ENCODE data around the gene BMERB1.

BMERB1 gene

DNA sequence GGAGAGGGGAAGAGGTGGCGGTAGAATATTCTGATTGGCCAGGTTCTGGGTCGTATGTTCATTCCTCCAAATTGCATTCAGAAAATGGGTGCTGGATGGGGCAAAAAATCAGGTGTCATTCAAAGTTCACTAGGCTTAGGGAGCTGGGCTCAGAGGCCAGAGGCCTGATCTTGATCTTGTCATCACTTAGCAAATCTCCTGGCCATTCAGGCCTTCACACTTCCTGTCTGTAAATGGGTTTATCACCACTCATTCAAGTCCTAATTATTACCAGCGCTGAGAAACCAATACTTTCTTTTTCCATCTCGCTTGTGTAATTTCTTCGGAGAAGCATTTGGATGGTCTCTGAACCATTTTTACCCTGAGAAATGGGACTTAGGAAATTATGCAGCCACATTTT is 50.8 kb downstream of the BMERB1 start:
- Histone ChIP-seq H3K9ac (ENCODE audit: low read length) (no peak overlapping the region), H3K27ac (ENCODE audit: low read depth, low read length) (no peak overlapping the region), H3K4me1 (ENCODE audit: control insufficient read depth, insufficient read depth, low read length) (peaks cover 6% of the 10 kb centered on the region), H3K27me3 (ENCODE audit: control insufficient read depth, insufficient read depth, low read length) (no peaks in the 10 kb centered on the region), H3K4me3 (ENCODE audit: low read depth, low read length) (no peak overlapping the region), H3K36me3 (ENCODE audit: control insufficient read depth, insufficient read depth, low read length) (no peaks in the 10 kb centered on the region), H3K9me3 (ENCODE audit: control insufficient read depth, insufficient read depth, low read depth, low read length) (no peaks in the 10 kb centered on the region)

DNA sequence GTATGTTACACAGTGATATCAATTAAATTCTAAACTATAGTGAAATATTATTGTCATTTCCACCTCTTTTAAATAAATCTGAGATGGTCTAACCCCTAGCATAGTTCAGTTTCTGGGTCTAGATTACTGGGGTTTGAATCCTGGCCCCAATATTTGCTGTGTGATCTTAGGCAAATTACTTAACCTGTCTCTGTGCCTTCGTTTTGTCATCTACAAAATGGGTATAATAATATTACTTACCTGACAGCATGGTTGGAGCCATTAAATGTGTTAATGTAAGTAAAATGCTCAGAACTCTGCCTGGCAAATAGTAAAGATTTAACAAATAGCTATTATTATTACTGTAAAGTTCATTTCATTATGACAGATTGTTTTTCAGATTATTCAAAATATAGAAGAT is 52.3 kb downstream of the BMERB1 start:
- no peaks in the 10 kb centered on the region for H3K27me3 ChIP-seq (ENCODE audit: control insufficient read depth, insufficient read depth, low read length)
- no peak overlapping the region for H3K9ac ChIP-seq (ENCODE audit: low read length)
- peaks cover 6% of the 10 kb centered on the region for H3K4me1 ChIP-seq (ENCODE audit: control insufficient read depth, insufficient read depth, low read length)
- no peaks in the 10 kb centered on the region for H3K36me3 ChIP-seq (ENCODE audit: control insufficient read depth, insufficient read depth, low read length)
- no peaks in the 10 kb centered on the region for H3K9me3 ChIP-seq (ENCODE audit: control insufficient read depth, insufficient read depth, low read depth, low read length)
- no peak overlapping the region for H3K4me3 ChIP-seq (ENCODE audit: low read depth, low read length)
- no peak overlapping the region for H3K27ac ChIP-seq (ENCODE audit: low read depth, low read length)

DNA sequence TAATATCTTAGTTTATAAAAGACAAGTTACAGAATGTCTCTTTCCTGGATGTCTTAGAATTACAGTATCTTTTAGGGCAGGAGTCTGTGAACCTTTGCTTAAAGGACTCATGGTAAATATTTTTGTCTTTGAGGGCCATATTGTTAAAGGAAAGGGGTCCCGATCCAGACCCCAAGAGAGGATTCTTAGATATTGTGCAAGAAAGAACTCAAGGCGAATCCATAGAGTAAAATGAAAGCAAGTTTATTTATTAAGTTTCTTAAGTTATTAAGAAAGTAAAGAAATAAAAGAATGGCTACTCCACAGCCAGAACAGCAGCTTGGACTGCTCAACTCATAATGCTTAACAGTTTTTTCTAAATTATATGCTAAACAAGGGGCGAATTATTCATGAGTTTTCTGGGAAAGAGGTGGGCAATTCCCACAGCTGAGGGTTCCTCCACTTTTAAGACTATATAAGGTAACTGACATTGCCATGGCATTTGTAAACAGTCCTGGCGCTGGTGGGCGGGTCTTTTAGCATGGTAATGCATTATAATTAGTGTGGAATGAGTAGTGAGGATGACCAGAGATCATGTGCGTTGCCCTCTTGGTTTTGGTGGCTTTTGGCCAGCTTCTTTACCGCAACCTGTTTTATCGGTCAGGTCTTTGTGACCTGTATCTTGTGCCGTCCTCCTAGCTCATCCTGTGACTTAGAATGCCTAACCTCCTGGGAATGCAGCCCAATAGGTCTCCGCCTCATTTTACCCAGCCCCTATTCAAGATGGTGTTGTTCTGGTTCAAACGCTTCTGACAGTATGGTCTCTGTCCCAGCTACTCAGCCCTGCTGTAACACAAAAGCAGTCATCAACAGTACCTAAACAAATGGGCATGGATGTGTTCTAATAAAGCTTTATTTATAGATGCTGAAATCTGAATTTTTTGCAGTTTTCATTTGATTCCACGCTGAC is 53.2 kb downstream of the BMERB1 start:
- no peaks in the 10 kb centered on the region; the same call in 1 of the 2 replicates for H3K4me1 ChIP-seq (ENCODE audit: control insufficient read depth, insufficient read depth, low read length)
- no peaks in the 10 kb centered on the region for H3K36me3 ChIP-seq (ENCODE audit: control insufficient read depth, insufficient read depth, low read length)
- H3K9me3 ChIP-seq (ENCODE audit: control insufficient read depth, insufficient read depth, low read depth, low read length) = no peaks in the 10 kb centered on the region
- no peak overlapping the region for H3K27ac ChIP-seq (ENCODE audit: low read depth, low read length)
- no peak overlapping the region for H3K9ac ChIP-seq (ENCODE audit: low read length)
- H3K27me3 ChIP-seq (ENCODE audit: control insufficient read depth, insufficient read depth, low read length) = no peaks in the 10 kb centered on the region
- no peak overlapping the region for H3K4me3 ChIP-seq (ENCODE audit: low read depth, low read length)

DNA sequence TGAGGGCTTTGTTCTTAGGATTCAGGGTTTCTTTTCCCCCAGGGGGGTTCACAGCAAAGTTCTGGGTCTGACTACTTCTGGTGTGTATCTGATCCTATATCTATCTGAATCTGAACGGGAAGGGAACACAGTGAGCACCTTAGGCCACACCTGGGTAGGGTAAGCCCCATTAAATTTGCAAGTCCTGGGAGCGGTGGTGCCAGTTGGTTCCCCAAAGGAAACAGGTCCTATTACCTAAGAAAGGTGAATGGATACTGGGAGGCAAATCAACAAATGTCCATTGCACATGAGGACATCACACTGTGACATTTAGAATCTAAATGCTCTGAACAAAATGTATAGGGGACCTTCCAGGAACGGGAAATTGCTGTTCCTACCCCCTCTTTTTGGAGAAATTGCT is 54.6 kb downstream of the BMERB1 start:
- Histone ChIP-seq H3K9ac (ENCODE audit: low read length) (no peak overlapping the region), H3K4me3 (ENCODE audit: low read depth, low read length) (no peak overlapping the region), H3K27me3 (ENCODE audit: control insufficient read depth, insufficient read depth, low read length) (no peaks in the 10 kb centered on the region), H3K9me3 (ENCODE audit: control insufficient read depth, insufficient read depth, low read depth, low read length) (no peaks in the 10 kb centered on the region), H3K4me1 (ENCODE audit: control insufficient read depth, insufficient read depth, low read length) (no peaks in the 10 kb centered on the region), H3K27ac (ENCODE audit: low read depth, low read length) (no peak overlapping the region), H3K36me3 (ENCODE audit: control insufficient read depth, insufficient read depth, low read length) (no peaks in the 10 kb centered on the region)

DNA sequence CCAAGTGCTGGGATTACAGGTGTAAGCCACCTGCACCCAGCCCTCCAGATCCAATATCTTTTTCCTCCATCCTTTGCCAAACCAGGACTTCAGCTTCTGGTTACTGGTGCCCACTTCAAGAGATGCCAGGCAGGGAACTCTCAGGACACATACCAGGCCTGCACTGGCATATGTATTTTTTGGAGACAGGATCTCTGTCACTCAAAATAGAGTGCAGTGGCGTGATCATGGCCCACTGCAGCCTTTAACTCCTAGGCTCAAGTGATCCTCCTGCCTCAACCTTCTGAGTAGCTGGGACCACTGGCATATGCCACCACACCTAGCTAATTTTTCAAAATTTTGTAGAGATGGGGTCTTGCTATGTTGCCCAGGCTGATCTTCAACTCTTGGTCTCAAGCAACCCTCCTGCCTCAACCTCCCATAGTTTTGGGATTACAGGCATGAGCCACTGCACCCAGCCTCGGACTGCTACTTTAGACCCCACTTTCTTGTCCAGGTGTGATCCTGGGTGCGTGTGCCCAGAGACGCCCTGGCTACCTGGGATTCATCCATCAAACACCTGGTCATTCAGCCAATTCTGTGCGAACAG is 55.8 kb downstream of the BMERB1 start:
- Histone ChIP-seq H3K4me1 (ENCODE audit: control insufficient read depth, insufficient read depth, low read length) (no peaks in the 10 kb centered on the region), H3K27ac (ENCODE audit: low read depth, low read length) (no peak overlapping the region), H3K9me3 (ENCODE audit: control insufficient read depth, insufficient read depth, low read depth, low read length) (no peaks in the 10 kb centered on the region), H3K27me3 (ENCODE audit: control insufficient read depth, insufficient read depth, low read length) (no peaks in the 10 kb centered on the region), H3K9ac (ENCODE audit: low read length) (no peak overlapping the region), H3K4me3 (ENCODE audit: low read depth, low read length) (no peak overlapping the region), H3K36me3 (ENCODE audit: control insufficient read depth, insufficient read depth, low read length) (no peaks in the 10 kb centered on the region)

DNA sequence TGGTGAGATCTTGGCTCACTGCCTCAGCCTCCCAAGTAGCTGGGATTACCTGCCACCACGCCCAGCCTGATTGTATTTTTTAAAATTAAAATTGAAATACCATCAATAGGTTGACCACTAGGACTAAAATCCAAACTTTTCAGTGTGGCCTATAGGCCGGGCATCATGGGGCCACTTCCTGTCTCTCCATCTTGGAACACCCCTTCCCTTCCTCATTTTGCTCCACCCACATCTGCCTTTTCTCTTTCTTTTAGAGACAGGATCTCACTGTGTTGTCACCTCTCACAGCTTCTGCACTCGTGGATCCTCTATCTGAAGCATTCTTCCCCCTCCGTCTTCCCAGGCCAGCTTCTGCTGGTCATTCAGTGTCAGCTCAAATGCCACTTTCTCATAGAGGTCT is 57.0 kb downstream of the BMERB1 start:
- H3K9ac ChIP-seq (ENCODE audit: low read length) = no peak overlapping the region
- no peak overlapping the region for H3K4me3 ChIP-seq (ENCODE audit: low read depth, low read length)
- H3K9me3 ChIP-seq (ENCODE audit: control insufficient read depth, insufficient read depth, low read depth, low read length) = peaks cover 6% of the 10 kb centered on the region; the same call in 1 of the 2 replicates
- H3K4me1 ChIP-seq (ENCODE audit: control insufficient read depth, insufficient read depth, low read length) = no peaks in the 10 kb centered on the region
- no peaks in the 10 kb centered on the region for H3K36me3 ChIP-seq (ENCODE audit: control insufficient read depth, insufficient read depth, low read length)
- no peaks in the 10 kb centered on the region for H3K27me3 ChIP-seq (ENCODE audit: control insufficient read depth, insufficient read depth, low read length)
- no peak overlapping the region for H3K27ac ChIP-seq (ENCODE audit: low read depth, low read length)

DNA sequence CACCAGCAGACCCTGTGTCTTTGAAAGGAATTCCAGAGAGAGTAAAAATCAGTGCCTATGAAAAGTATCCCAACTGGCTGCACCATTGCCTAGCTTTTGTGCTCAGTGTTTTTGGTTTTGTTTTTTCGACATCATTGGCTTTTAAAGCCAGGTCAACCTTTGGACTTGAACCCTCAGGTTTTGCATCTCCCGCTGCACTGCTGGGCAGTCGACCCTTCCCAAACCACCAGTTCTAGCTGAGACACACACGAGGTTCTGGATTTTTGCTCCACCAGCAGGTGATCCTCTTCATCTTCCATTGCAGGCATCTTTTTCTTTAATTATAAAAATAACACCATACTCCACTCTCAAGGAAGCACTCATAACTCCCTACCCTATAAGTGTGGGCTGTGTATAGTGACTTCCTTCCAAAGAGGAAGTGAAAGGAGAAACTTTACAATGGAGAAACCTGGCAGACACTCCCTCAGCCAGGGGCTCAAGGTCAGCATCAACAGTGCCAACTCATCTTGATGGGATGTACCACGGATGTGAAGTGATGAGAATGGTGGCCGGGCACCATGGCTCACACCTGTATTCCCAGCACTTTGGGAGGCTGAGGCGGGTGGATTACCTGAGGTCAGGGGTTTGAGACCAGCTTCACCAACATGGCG is 57.8 kb downstream of the BMERB1 start:
- Histone ChIP-seq H3K4me3 (ENCODE audit: low read depth, low read length) (no peak overlapping the region), H3K4me1 (ENCODE audit: control insufficient read depth, insufficient read depth, low read length) (no peaks in the 10 kb centered on the region), H3K27ac (ENCODE audit: low read depth, low read length) (no peak overlapping the region), H3K9me3 (ENCODE audit: control insufficient read depth, insufficient read depth, low read depth, low read length) (peaks cover 9% of the 10 kb centered on the region; the same call in 1 of the 2 replicates), H3K36me3 (ENCODE audit: control insufficient read depth, insufficient read depth, low read length) (no peaks in the 10 kb centered on the region), H3K9ac (ENCODE audit: low read length) (no peak overlapping the region), H3K27me3 (ENCODE audit: control insufficient read depth, insufficient read depth, low read length) (no peaks in the 10 kb centered on the region)

DNA sequence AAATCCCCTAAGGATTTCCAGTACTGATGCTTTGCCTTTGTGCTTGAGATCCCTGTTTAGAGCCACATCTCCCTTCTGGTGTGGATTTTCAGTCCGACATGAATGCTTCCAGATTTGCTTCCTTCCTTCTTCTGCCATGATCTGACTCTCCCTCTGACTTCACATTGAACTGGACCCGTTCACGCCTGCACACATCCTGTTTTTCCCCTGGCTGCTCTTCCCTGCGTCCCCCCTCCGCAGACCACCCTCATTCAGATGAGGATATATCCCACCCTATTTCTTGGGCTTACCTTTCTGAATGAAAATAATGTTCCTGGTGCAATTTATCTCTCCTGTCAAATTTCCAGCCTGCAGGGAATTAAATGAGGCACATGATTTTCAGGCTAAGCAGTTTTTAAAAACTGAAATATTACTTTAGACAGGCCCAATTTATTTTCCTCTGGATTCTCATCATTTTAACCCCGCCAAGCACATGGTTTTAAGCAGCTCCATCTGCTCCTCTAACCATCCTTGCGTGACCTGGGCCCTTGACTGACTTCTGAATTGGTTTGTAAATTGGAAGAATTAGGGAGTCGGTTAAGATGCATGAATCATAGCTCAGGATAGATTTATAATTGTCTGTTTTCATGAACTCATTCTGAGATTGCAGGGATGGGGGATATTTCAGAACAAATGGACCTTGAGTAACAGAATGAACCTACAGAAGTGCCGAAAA is 59.2 kb downstream of the BMERB1 start:
- H3K36me3 ChIP-seq (ENCODE audit: control insufficient read depth, insufficient read depth, low read length) = no peaks in the 10 kb centered on the region
- peaks cover 2% of the 10 kb centered on the region; the same call in 1 of the 2 replicates for H3K4me1 ChIP-seq (ENCODE audit: control insufficient read depth, insufficient read depth, low read length)
- no peak overlapping the region for H3K9ac ChIP-seq (ENCODE audit: low read length)
- H3K4me3 ChIP-seq (ENCODE audit: low read depth, low read length) = no peak overlapping the region
- H3K9me3 ChIP-seq (ENCODE audit: control insufficient read depth, insufficient read depth, low read depth, low read length) = peaks cover 9% of the 10 kb centered on the region; the same call in 1 of the 2 replicates
- H3K27me3 ChIP-seq (ENCODE audit: control insufficient read depth, insufficient read depth, low read length) = no peaks in the 10 kb centered on the region
- H3K27ac ChIP-seq (ENCODE audit: low read depth, low read length) = no peak overlapping the region

DNA sequence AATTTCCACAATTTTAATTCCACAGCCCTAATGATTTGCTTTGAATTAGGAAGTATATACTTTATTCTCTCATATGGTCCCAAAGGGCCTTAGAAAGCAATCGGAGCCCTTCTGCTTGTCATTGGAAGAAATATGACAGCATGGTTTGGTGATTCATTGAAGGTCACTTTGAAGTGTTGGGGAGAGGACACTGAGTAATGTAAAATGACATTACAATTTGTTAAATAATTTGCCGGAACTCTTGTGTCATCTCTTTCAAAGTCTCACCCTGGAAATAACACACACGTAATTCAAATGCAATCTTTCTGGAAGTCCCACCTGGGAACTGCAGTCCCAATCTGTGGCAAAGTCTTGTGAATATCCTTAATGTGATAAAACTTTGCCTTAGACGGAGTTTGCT is 59.8 kb downstream of the BMERB1 start:
- no peak overlapping the region for H3K9ac ChIP-seq (ENCODE audit: low read length)
- peaks cover 9% of the 10 kb centered on the region; the same call in 1 of the 2 replicates for H3K9me3 ChIP-seq (ENCODE audit: control insufficient read depth, insufficient read depth, low read depth, low read length)
- H3K4me3 ChIP-seq (ENCODE audit: low read depth, low read length) = no peak overlapping the region
- H3K4me1 ChIP-seq (ENCODE audit: control insufficient read depth, insufficient read depth, low read length) = peaks cover 6% of the 10 kb centered on the region; the same call in 1 of the 2 replicates
- no peaks in the 10 kb centered on the region for H3K36me3 ChIP-seq (ENCODE audit: control insufficient read depth, insufficient read depth, low read length)
- H3K27me3 ChIP-seq (ENCODE audit: control insufficient read depth, insufficient read depth, low read length) = no peaks in the 10 kb centered on the region
- no peak overlapping the region for H3K27ac ChIP-seq (ENCODE audit: low read depth, low read length)

DNA sequence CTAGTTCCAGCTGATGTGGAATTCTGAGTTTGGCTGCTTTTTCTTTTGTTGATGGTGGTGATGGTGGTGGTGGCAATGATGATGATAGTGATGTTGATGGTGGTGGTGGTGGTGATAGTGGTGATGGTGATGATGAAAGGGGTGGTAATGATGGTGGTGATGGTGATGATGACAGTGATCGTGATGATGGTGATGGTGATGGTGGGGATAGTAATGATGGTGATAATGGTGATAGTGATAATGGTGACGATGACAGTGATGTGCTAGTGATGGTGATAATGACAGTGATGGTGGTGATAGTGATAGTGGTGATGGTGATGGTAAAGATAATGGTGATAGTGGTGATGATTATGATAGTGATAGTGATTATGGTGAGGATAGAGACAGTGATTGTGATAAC is 61.5 kb downstream of the BMERB1 start:
- Histone ChIP-seq H3K9ac (ENCODE audit: low read length) (no peak overlapping the region), H3K4me1 (ENCODE audit: control insufficient read depth, insufficient read depth, low read length) (peaks cover 6% of the 10 kb centered on the region; the same call in 1 of the 2 replicates), H3K4me3 (ENCODE audit: low read depth, low read length) (no peak overlapping the region), H3K27ac (ENCODE audit: low read depth, low read length) (no peak overlapping the region), H3K27me3 (ENCODE audit: control insufficient read depth, insufficient read depth, low read length) (no peaks in the 10 kb centered on the region), H3K9me3 (ENCODE audit: control insufficient read depth, insufficient read depth, low read depth, low read length) (peaks cover 9% of the 10 kb centered on the region; the same call in 1 of the 2 replicates), H3K36me3 (ENCODE audit: control insufficient read depth, insufficient read depth, low read length) (no peaks in the 10 kb centered on the region)

All from HUES6 (cell line).